HG03064 (cell line): ENCODE data around the gene FHIT.

Source experiments
- ATAC-seq: cut with Tn5 transposase; IDR thresholded peaks from one replicate; pipeline ENCODE4 v1.9.1; 2021; ENCODE audit warnings: low read depth; ENCODE audit not compliant: unreplicated experiment

Gene FHIT

GRCh38 chr3:61173676-61174075, 77.6 kb downstream of the FHIT start:
- no peak for ATAC-seq

GRCh38 chr3:61172684-61173083, 78.6 kb downstream of the FHIT start:
- ATAC-seq: peak; percentile 72

GRCh38 chr3:61172203-61172602, 79.0 kb downstream of the FHIT start:
- ATAC-seq: no peak

- no peak for ATAC-seq
Measured at GRCh38 chr3:61169621-61170251, 81.5 kb downstream of the FHIT start.

- ATAC-seq: no peak
Measured at GRCh38 chr3:61168286-61168685, 83.0 kb downstream of the FHIT start.

- no peak for ATAC-seq
Measured at GRCh38 chr3:61162965-61163364, 88.3 kb downstream of the FHIT start.

- no peak for ATAC-seq
Measured at GRCh38 chr3:61158667-61159066, 92.6 kb downstream of the FHIT start.

GRCh38 chr3:61158216-61158615, 93.0 kb downstream of the FHIT start:
- no peak for ATAC-seq

GRCh38 chr3:61157414-61157813, 93.8 kb downstream of the FHIT start:
- no peak for ATAC-seq

- no peak for ATAC-seq
Measured at GRCh38 chr3:61155701-61156292, 95.5 kb downstream of the FHIT start.

GRCh38 chr3:61154457-61155198, 96.6 kb downstream of the FHIT start:
- no peak for ATAC-seq

GRCh38 chr3:61152071-61152470, 99.2 kb downstream of the FHIT start:
- no peak for ATAC-seq

GRCh38 chr3:61149236-61149635, 102.0 kb downstream of the FHIT start:
- ATAC-seq: no peak

- no peak for ATAC-seq
Measured at GRCh38 chr3:61146010-61146890, 105.0 kb downstream of the FHIT start.

GRCh38 chr3:61141697-61142096, 109.6 kb downstream of the FHIT start:
- ATAC-seq: no peak

- no peak for ATAC-seq
Measured at GRCh38 chr3:61141227-61141626, 110.0 kb downstream of the FHIT start.

- ATAC-seq: no peak
Measured at GRCh38 chr3:61139686-61140085, 111.6 kb downstream of the FHIT start.

GRCh38 chr3:61138401-61138800, 112.9 kb downstream of the FHIT start:
- ATAC-seq: no peak

GRCh38 chr3:61136191-61136590, 115.1 kb downstream of the FHIT start:
- ATAC-seq: no peak

GRCh38 chr3:61134532-61134931, 116.7 kb downstream of the FHIT start:
- ATAC-seq: no peak

GRCh38 chr3:61132062-61132461, 119.2 kb downstream of the FHIT start:
- ATAC-seq: no peak
